B cell (primary cell): ENCODE measurements around the gene FAM114A2. TPM values are rescaled to one million over a fixed set of nuclear protein-coding genes. Genes with fewer than 3 reads are reported as not detected.
A peak's percentile ranks its signal among the peaks of the same experiment; 100 is the strongest.
"Not testable (repeated sequence)": the region's sequence is repeated elsewhere in the genome, so short reads cannot be mapped to it uniquely, and the experiment has no call there.

Source experiments
- ATAC-seq: fragments of 200-7000 bp; cut with Tn5 transposase; one replicate; pipeline ENCODE4 v1.10.0; 2021; ENCODE audit warnings: low read depth, mild to moderate bottlenecking, moderate number of reproducible peaks, moderate library complexity
- CTCF ChIA-PET: fragments of 350-600 bp; sonication (Branson Sonifier 250); formaldehyde crosslinking; loops from one replicate; lab custom pipeline; 2021; ENCODE audit warnings: antibody characterized with exemption, inconsistent platforms; lab: Charles Lee
- POLR2A ChIA-PET: fragments of 350-600 bp; sonication (Branson Sonifier 250); formaldehyde crosslinking; loops from one replicate; lab custom pipeline; 2021; ENCODE audit warnings: antibody characterized with exemption; lab: Charles Lee
- DNase-seq: peaks from one replicate; pipeline ENCODE4 v3.0.0; 2013
- H2AFZ ChIP-seq: 2 replicates; pipeline ENCODE4 v1.6.1; 2012; ENCODE audit warnings: mild to moderate bottlenecking, low read depth, low read length; ENCODE audit not compliant: insufficient read depth, poor library complexity, severe bottlenecking
- H3K27ac ChIP-seq, 2 donors: 1 replicate in 1 of 2; 2 replicates in 1 of 2; pipeline ENCODE4 v1.5.1; 2012 to 2013; ENCODE audit warnings: low read length in 2 of 2, mild to moderate bottlenecking in 2 of 2, moderate library complexity in 1 of 2
- H3K27me3 ChIP-seq, 4 experiments: fragments of 200-600 bp in 1 of 4; sonication (generic) in 1 of 4; replicated peaks in 1 of 4; 1 replicate in 2 of 4; 2 replicates in 2 of 4; pipeline versions ENCODE4 v1.6.1 to v1.7.0; 2013 to 2016; ENCODE audit warnings: low read length in 3 of 4, mild to moderate bottlenecking in 2 of 4, mixed read lengths in 1 of 4, moderate library complexity in 1 of 4; ENCODE audit not compliant: insufficient read depth in 4 of 4, control insufficient read depth in 3 of 4; ENCODE audit errors: control extremely low read depth in 1 of 4
- H3K36me3 ChIP-seq, 2 experiments: replicated peaks in 1 of 2; 1 replicate in 1 of 2; 2 replicates in 1 of 2; pipeline versions ENCODE4 v1.6.1 to v1.7.1; 2013; ENCODE audit warnings: low read length in 1 of 2; ENCODE audit not compliant: insufficient read depth in 2 of 2, control insufficient read depth in 1 of 2; ENCODE audit errors: control extremely low read depth in 1 of 2, extremely low read depth in 1 of 2
- H3K4me1 ChIP-seq, 2 donors: fragments of 200-600 bp in 1 of 2; sonication (generic) in 1 of 2; 1 replicate in 1 of 2; 2 replicates in 1 of 2; pipeline versions ENCODE4 v1.5.1 to v1.6.1; 2013 to 2017; ENCODE audit warnings: low read length in 2 of 2; ENCODE audit not compliant: control insufficient read depth in 2 of 2, insufficient read depth in 2 of 2
- H3K4me2 ChIP-seq: replicated peaks from 2 replicates; pipeline ENCODE3; 2012; ENCODE audit warnings: mild to moderate bottlenecking, low read depth, low read length; ENCODE audit not compliant: poor library complexity, severe bottlenecking
- H3K4me3 ChIP-seq, 5 experiments: fragments of 200-600 bp in 1 of 5; sonication (generic) in 1 of 5; 1 replicate in 3 of 5; 2 replicates in 2 of 5; pipeline versions ENCODE4 v1.5.1 to v1.7.0; 2011 to 2016; ENCODE audit warnings: low read length in 4 of 5, mild to moderate bottlenecking in 4 of 5, low read depth in 2 of 5, control low read depth in 1 of 5, moderate library complexity in 1 of 5; ENCODE audit not compliant: insufficient read depth in 1 of 5; ENCODE audit errors: control extremely low read depth in 1 of 5, extremely low read depth in 1 of 5
- H3K79me2 ChIP-seq: fragments of 200-600 bp; sonication (generic); one replicate; pipeline ENCODE4 v1.6.0; 2016; ENCODE audit warnings: low read length; ENCODE audit not compliant: control insufficient read depth, insufficient read depth
- H3K9ac ChIP-seq: fragments of 200-600 bp; sonication (generic); 2 replicates; pipeline ENCODE4 v1.6.1; 2017; ENCODE audit warnings: mild to moderate bottlenecking, low read length, moderate library complexity
- H3K9me3 ChIP-seq, 3 donors: one replicate each; pipeline versions ENCODE4 v1.6.1 to v1.7.1; 2013; ENCODE audit warnings: low read length in 2 of 3; ENCODE audit not compliant: control insufficient read depth in 2 of 3, insufficient read depth in 1 of 3; ENCODE audit errors: control extremely low read depth in 1 of 3
- H4K20me1 ChIP-seq: 2 replicates; pipeline ENCODE4 v1.6.0; 2012; ENCODE audit warnings: mild to moderate bottlenecking, low read length; ENCODE audit not compliant: insufficient read depth, control insufficient read depth, poor library complexity, severe bottlenecking
- H3K27ac Mint-ChIP-seq: one replicate; pipeline ENCODE4 v1.8.0; 2021; ENCODE audit warnings: mixed read lengths
- H3K27me3 Mint-ChIP-seq: one replicate; pipeline ENCODE4 v1.8.0; 2021; ENCODE audit warnings: mixed read lengths
- H3K4me1 Mint-ChIP-seq: one replicate; pipeline ENCODE4 v1.8.0; 2021; ENCODE audit warnings: mixed read lengths
- H3K4me3 Mint-ChIP-seq: one replicate; pipeline ENCODE4 v1.8.0; 2021; ENCODE audit warnings: mixed read lengths
- H3K9me3 Mint-ChIP-seq: one replicate; pipeline ENCODE4 v1.8.0; 2022; ENCODE audit warnings: mixed read lengths; ENCODE audit not compliant: insufficient read depth
- EZH2 ChIP-seq: IDR thresholded peaks from 2 replicates; pipeline ENCODE4 v1.6.1; 2012; ENCODE audit warnings: borderline replicate concordance, low read depth, mild to moderate bottlenecking, moderate library complexity, low read length; ENCODE audit not compliant: insufficient read depth, poor library complexity, severe bottlenecking
- WGBS: methylation state at CpG from one replicate; pipeline ENCODE4 v1.1.5; 2013; ENCODE audit warnings: missing lambda C conversion rate; ENCODE audit not compliant: insufficient coverage; 5-methylcytosine and 5-hydroxymethylcytosine counted together
- intact Hi-C: fragments of 100-400 bp; cut with micrococcal nuclease; formaldehyde crosslinking; loops from one replicate; pipeline ENCODE4 v1.10.0; 2022
- polyA plus RNA-seq: library from polyadenylated mRNA; depleted of rRNA; stranded (reverse); fragments of >200 nt; gene quantifications from 2 replicates; pipeline ENCODE4 v1.2.3, GENCODE V29; 2012
- total RNA-seq, 2 donors: library from RNA; stranded (reverse); fragments of 120-200 nt in 1 of 2; gene quantifications; 1 replicate in 1 of 2; 2 replicates in 1 of 2; pipeline versions ENCODE4 v1.2.3 to v1.2.4, GENCODE V29; 2013 to 2022
- TF ChIP-seq, protein P1 (sequence below): fragments of 200-600 bp; IDR thresholded peaks from one replicate; pipeline ENCODE4 v1.8.0; 2022; ENCODE audit warnings: antibody characterized with exemption, mild to moderate bottlenecking

The FAM114A2 gene
- total and polyA plus RNA-seq, 2 donors (not counting 1 experiment from before 2014, with no cell fraction given): 6.0 to 34.2 TPM

DNA sequence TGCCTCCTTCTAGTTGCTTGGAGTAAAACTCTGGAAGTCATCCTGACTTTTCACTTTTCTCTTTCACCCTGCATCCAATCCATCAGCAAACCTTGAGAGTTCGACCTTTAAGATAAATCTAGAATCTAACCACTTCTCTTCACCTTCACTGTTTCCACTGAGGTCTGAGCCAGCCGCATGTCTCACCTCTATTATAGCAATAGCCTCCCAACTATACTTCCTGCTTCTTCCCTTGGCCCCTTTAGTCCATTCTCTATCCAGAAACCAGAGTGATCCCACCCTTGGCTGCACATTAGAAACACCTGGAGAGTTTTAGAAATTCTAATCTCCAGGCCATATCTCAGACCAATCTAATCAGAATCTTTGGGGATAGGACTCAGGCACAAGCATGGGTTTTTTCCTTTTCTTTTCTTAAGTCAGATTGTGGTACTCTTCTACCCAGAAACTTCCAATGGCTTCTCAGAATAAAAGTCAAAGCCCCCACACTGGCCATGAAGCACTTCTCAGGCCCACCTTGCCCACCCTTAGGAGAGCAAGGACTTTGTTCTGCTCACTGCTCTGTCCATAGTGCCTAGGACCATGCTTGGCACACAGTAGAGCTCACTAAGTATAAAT lies 33.2 kb upstream of the FAM114A2 start:
- ATAC-seq (no peak), DNase-seq (no peak)
- Histone ChIP-seq H3K79me2 (no peaks in the 10 kb centered on the region), H4K20me1 (no peaks in the 10 kb centered on the region), H3K27me3 (no peaks in the 10 kb centered on the region), H3K27ac (no peak overlapping the region), H3K4me1 (peaks cover 2 to 3% of the 10 kb centered on the region in 2 donors), H3K4me3 (no peak overlapping the region), H3K9ac (no peak overlapping the region), H2AFZ (peak overlapping the region; percentile 51), H3K36me3 (no peaks in the 10 kb centered on the region), H3K4me2 (peak overlapping the region; percentile 6), H3K9me3 (no peaks in the 10 kb centered on the region)
- ChIA-PET POLR2A (interaction anchor here (0.9 to 1.5 kb wide), 2 partner anchors 118 to 333 kb away, joined by 3 read pairs; no protein-coding TSS in a partner anchor), CTCF (interaction anchor here (0.5 to 13.0 kb wide), 57 partner anchors 10 to 736 kb away, joined by 3 to 295 read pairs (median 4); partner anchors contain the start of gene GALNT10)
- TF ChIP-seq, protein P1, sequence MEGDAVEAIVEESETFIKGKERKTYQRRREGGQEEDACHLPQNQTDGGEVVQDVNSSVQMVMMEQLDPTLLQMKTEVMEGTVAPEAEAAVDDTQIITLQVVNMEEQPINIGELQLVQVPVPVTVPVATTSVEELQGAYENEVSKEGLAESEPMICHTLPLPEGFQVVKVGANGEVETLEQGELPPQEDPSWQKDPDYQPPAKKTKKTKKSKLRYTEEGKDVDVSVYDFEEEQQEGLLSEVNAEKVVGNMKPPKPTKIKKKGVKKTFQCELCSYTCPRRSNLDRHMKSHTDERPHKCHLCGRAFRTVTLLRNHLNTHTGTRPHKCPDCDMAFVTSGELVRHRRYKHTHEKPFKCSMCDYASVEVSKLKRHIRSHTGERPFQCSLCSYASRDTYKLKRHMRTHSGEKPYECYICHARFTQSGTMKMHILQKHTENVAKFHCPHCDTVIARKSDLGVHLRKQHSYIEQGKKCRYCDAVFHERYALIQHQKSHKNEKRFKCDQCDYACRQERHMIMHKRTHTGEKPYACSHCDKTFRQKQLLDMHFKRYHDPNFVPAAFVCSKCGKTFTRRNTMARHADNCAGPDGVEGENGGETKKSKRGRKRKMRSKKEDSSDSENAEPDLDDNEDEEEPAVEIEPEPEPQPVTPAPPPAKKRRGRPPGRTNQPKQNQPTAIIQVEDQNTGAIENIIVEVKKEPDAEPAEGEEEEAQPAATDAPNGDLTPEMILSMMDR: no peak
- TF ChIP-seq EZH2: no peak
- H3K4me1 Mint-ChIP-seq: peaks cover 3% of the 10 kb centered on the region
- 61% methylated on average over 2 of the region's 2 CpGs for WGBS
- intact Hi-C loops: loop anchor here (1.0 kb wide), 4 partner anchors 108 to 568 kb away; no protein-coding TSS in a partner anchor
- no peaks in the 10 kb centered on the region for H3K9me3 Mint-ChIP-seq
- H3K27ac Mint-ChIP-seq: no peak overlapping the region
- peaks cover 41% of the 10 kb centered on the region for H3K27me3 Mint-ChIP-seq
- H3K4me3 Mint-ChIP-seq: no peak overlapping the region

GRCh38 chr5:154069854-154070253 lies 31.1 kb upstream of the FAM114A2 start:
- POLR2A ChIA-PET, H3K9me3 Mint-ChIP-seq, H3K9ac ChIP-seq, intact Hi-C loops, H3K27me3 ChIP-seq, ATAC-seq, DNase-seq, H3K36me3 ChIP-seq, H3K9me3 ChIP-seq, H3K4me3 Mint-ChIP-seq, H2AFZ ChIP-seq, H3K4me3 ChIP-seq, H3K4me1 Mint-ChIP-seq, H3K4me2 ChIP-seq, H3K27ac Mint-ChIP-seq, H3K27ac ChIP-seq, H3K79me2 ChIP-seq, H3K4me1 ChIP-seq, H4K20me1 ChIP-seq: not testable (repeated sequence)
- CTCF ChIA-PET: interaction anchor here (0.6 to 13.0 kb wide), 10 partner anchors 11 to 505 kb away, joined by 3 to 295 read pairs (median 3); partner anchors contain the start of gene GALNT10
- 98% methylated on average over 5 of the region's 5 CpGs for WGBS
- H3K27me3 Mint-ChIP-seq: peaks cover 36% of the 10 kb centered on the region
